ENCODE results near the gene ACSL6. TPM values are rescaled to one million over a fixed set of nuclear protein-coding genes. Genes with fewer than 3 reads are reported as not detected.

ACSL6 gene
- total and polyA plus RNA-seq, 4 donors, result 0.10 to 6.7 (median 0.38) TPM

GRCh38 chr5:131977212-131977604, 34.2 kb downstream of the ACSL6 start:
- no peak for TF ChIP-seq CTCF (IDR thresholded peaks at IDR 0.05; ENCODE audit: control extremely low read depth, extremely low read depth)
- H3K9me3 ChIP-seq (ENCODE audit: control insufficient read depth in 4 of 4, insufficient read depth in 3 of 4, low read length in 3 of 4), result no peaks in the 10 kb centered on the region
- no peak for DNase-seq
- no peak overlapping the region for H3K9ac ChIP-seq (ENCODE audit: insufficient read depth in 1 of 2, low read length in 2 of 2)
- H3K27ac ChIP-seq (ENCODE audit: low read depth in 1 of 2, low read length in 1 of 2), result no peak overlapping the region
- WGBS, 2 donors, result 69 to 82% methylated on average over 2 of the region's 2 CpGs
- no peaks in the 10 kb centered on the region for H3K27me3 ChIP-seq (ENCODE audit: control insufficient read depth in 3 of 3, insufficient read depth in 3 of 3, low read length in 2 of 3)
- no peaks in the 10 kb centered on the region for H3K36me3 ChIP-seq (ENCODE audit: control insufficient read depth in 4 of 4, insufficient read depth in 4 of 4, low read length in 4 of 4)
- no peak for ATAC-seq (ENCODE audit: insufficient read depth, low FRiP score)
- no peak overlapping the region for H3K4me3 ChIP-seq
- H3K4me1 ChIP-seq (ENCODE audit: control insufficient read depth in 5 of 5, insufficient read depth in 5 of 5, low read length in 5 of 5), result peaks cover 0 to 2% (median 0%) of the 10 kb centered on the region in 5 donors

GRCh38 chr5:131976414-131977211, 34.8 kb downstream of the ACSL6 start:
- H3K9ac ChIP-seq (ENCODE audit: insufficient read depth in 1 of 2, low read length in 2 of 2), result no peak overlapping the region
- DNase-seq (no peak), ATAC-seq (ENCODE audit: insufficient read depth, low FRiP score) (no peak)
- no peaks in the 10 kb centered on the region for H3K9me3 ChIP-seq (ENCODE audit: control insufficient read depth in 4 of 4, insufficient read depth in 3 of 4, low read length in 3 of 4)
- 97 to 98% methylated on average over 6 of the region's 6 CpGs for WGBS, 2 donors
- no peaks in the 10 kb centered on the region for H3K36me3 ChIP-seq (ENCODE audit: control insufficient read depth in 4 of 4, insufficient read depth in 4 of 4, low read length in 4 of 4)
- no peaks in the 10 kb centered on the region for H3K27me3 ChIP-seq (ENCODE audit: control insufficient read depth in 3 of 3, insufficient read depth in 3 of 3, low read length in 2 of 3)
- no peak for TF ChIP-seq CTCF (IDR thresholded peaks at IDR 0.05; ENCODE audit: control extremely low read depth, extremely low read depth)
- no peak overlapping the region for H3K27ac ChIP-seq (ENCODE audit: low read depth in 1 of 2, low read length in 1 of 2)
- no peak overlapping the region for H3K4me3 ChIP-seq
- peaks cover 0 to 2% (median 0%) of the 10 kb centered on the region in 5 donors for H3K4me1 ChIP-seq (ENCODE audit: control insufficient read depth in 5 of 5, insufficient read depth in 5 of 5, low read length in 5 of 5)

- 69 to 76% methylated on average over 12 of the region's 12 CpGs for WGBS, 2 donors
These were observed 36.3 kb downstream of the ACSL6 start for GRCh38 chr5:131974956-131975726.

More at GRCh38 chr5:131974956-131975726, 36.3 kb downstream of the ACSL6 start:
- Histone ChIP-seq H3K27me3 (ENCODE audit: control insufficient read depth in 3 of 3, insufficient read depth in 3 of 3, low read length in 2 of 3) (no peaks in the 10 kb centered on the region), H3K9ac (ENCODE audit: insufficient read depth in 1 of 2, low read length in 2 of 2) (no peak overlapping the region), H3K27ac (ENCODE audit: low read depth in 1 of 2, low read length in 1 of 2) (no peak overlapping the region), H3K36me3 (ENCODE audit: control insufficient read depth in 4 of 4, insufficient read depth in 4 of 4, low read length in 4 of 4) (no peaks in the 10 kb centered on the region), H3K4me3 (no peak overlapping the region), H3K4me1 (ENCODE audit: control insufficient read depth in 5 of 5, insufficient read depth in 5 of 5, low read length in 5 of 5) (peaks cover 0 to 2% (median 0%) of the 10 kb centered on the region in 5 donors), H3K9me3 (ENCODE audit: control insufficient read depth in 4 of 4, insufficient read depth in 3 of 4, low read length in 3 of 4) (no peaks in the 10 kb centered on the region)
- no peak for TF ChIP-seq CTCF (IDR thresholded peaks at IDR 0.05; ENCODE audit: control extremely low read depth, extremely low read depth)
- ATAC-seq (ENCODE audit: insufficient read depth, low FRiP score), result no peak
- no peak for DNase-seq

All from lung (tissue), 12 donors.